DND-41 (cell line): ENCODE results near the gene SMARCA2.

Source experiments
- EZH2 ChIP-seq: IDR thresholded peaks from 3 replicates; pipeline ENCODE4 v1.6.1; 2012; ENCODE audit warnings: borderline replicate concordance, low read depth, mild to moderate bottlenecking, moderate library complexity, low read length, inconsistent platforms; ENCODE audit not compliant: severe bottlenecking
- TF ChIP-seq, protein P1 (sequence below): IDR thresholded peaks from 2 replicates; pipeline ENCODE4 v1.5.1; 2012; ENCODE audit warnings: borderline replicate concordance, low read length, moderate library complexity, mild to moderate bottlenecking; ENCODE audit not compliant: poor library complexity, severe bottlenecking; ENCODE audit errors: extremely low read depth

DNA sequence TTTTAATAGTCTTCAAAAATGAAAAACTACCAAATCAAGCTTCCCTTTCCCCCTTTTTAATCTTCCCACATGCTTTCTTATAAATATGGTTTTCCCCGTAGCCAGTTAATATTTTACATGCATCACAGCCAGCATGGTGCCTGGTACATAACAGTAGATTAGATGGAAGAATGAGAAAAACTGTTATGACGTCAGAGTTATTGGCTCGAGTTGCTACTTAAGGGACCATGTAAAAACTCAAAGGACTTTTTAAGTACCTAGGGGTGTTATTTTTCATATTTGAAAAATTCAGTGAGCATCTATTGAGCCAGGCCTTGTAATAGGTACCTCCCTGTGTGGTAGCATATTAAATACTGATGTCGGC lies 176.4 kb downstream of the SMARCA2 start:
- TF ChIP-seq, protein P1, sequence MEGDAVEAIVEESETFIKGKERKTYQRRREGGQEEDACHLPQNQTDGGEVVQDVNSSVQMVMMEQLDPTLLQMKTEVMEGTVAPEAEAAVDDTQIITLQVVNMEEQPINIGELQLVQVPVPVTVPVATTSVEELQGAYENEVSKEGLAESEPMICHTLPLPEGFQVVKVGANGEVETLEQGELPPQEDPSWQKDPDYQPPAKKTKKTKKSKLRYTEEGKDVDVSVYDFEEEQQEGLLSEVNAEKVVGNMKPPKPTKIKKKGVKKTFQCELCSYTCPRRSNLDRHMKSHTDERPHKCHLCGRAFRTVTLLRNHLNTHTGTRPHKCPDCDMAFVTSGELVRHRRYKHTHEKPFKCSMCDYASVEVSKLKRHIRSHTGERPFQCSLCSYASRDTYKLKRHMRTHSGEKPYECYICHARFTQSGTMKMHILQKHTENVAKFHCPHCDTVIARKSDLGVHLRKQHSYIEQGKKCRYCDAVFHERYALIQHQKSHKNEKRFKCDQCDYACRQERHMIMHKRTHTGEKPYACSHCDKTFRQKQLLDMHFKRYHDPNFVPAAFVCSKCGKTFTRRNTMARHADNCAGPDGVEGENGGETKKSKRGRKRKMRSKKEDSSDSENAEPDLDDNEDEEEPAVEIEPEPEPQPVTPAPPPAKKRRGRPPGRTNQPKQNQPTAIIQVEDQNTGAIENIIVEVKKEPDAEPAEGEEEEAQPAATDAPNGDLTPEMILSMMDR = no peak
- TF ChIP-seq EZH2 = no peak
